HCT116 (cell line): ENCODE results near the gene IL36B. TPM values are rescaled to one million over a fixed set of nuclear protein-coding genes. Genes with fewer than 3 reads are reported as not detected.

ENCODE experiments used
- ATAC-seq: fragments of 200-7000 bp; cut with Tn5 transposase; 2 replicates; pipeline ENCODE4 v1.9.1; 2020; ENCODE audit warnings: mild to moderate bottlenecking, moderate library complexity
- BruUV-seq: library from RNA; stranded (reverse); fragments of 400-500 nt; replicated peaks from 2 replicates; lab custom pipeline; 2021; lab: Mats Ljungman, UMichigan
- CTCF ChIA-PET: fragments of 300-600 bp; sonication (Branson Sonifier 250); formaldehyde crosslinking; loops from one replicate; lab custom pipeline; 2021; ENCODE audit warnings: antibody characterized with exemption; lab: Charles Lee
- POLR2A ChIA-PET: fragments of 300-600, 350-600 bp; sonication (Branson Sonifier 250); formaldehyde crosslinking; loops from one replicate; lab custom pipeline; 2021; ENCODE audit warnings: antibody characterized with exemption; lab: Charles Lee
- RAD21 ChIA-PET, 2 experiments: fragments of 300-600 bp; sonication (Branson Sonifier 250); formaldehyde crosslinking; loops; one replicate each; lab custom pipeline; 2023; ENCODE audit warnings: low total read pairs in 2 of 2; ENCODE audit not compliant: uncharacterized antibody in 2 of 2, unreplicated experiment in 2 of 2, low non-redundant PET in 1 of 2; lab: Charles Lee
- DNase-seq: peaks from one replicate; pipeline ENCODE4 v3.0.0-alpha.2; 2010; ENCODE audit warnings: low read depth, low spot score
- H2AFZ ChIP-seq: fragments of 200-600 bp; shearing (Covaris generic), sonication (generic); 2 replicates; pipeline ENCODE4 v1.6.1; 2017; ENCODE audit warnings: low read depth, mixed run types, mixed read lengths, antibody characterized with exemption, low read length; ENCODE audit not compliant: poor library complexity, severe bottlenecking
- H3K27ac ChIP-seq: 2 replicates; pipeline ENCODE4 v1.5.1; 2012; ENCODE audit warnings: low read depth, low read length
- H3K27me3 ChIP-seq: fragments of 200-600 bp; sonication (generic); 2 replicates; pipeline ENCODE4 v1.6.1; 2016; ENCODE audit warnings: mixed run types, low read length, mixed read lengths; ENCODE audit not compliant: insufficient read depth
- H3K36me3 ChIP-seq, 2 experiments: fragments of 200-500 bp in 1 of 2; fragments of 200-600 bp in 1 of 2; sonication (Bioruptor generic) in 1 of 2; sonication (generic) in 1 of 2; 2 replicates each; pipeline versions ENCODE4 v1.5.1 to v1.6.1; 2014 to 2016; ENCODE audit warnings: low read length in 2 of 2, inconsistent platforms in 1 of 2, mixed read lengths in 1 of 2, mixed run types in 1 of 2; ENCODE audit not compliant: insufficient read depth in 2 of 2, control insufficient read depth in 1 of 2
- H3K4me1 ChIP-seq, 2 experiments: fragments of 200-600 bp in 1 of 2; sonication (generic) in 1 of 2; 2 replicates each; pipeline versions ENCODE4 v1.5.1 to v1.6.1; 2012 to 2017; ENCODE audit warnings: low read length in 2 of 2, inconsistent platforms in 1 of 2, mild to moderate bottlenecking in 1 of 2, mixed read lengths in 1 of 2, mixed run types in 1 of 2, moderate library complexity in 1 of 2; ENCODE audit not compliant: insufficient read depth in 2 of 2, control insufficient read depth in 1 of 2
- H3K4me2 ChIP-seq: fragments of 200-600 bp; sonication (generic); 2 replicates; pipeline ENCODE4 v1.6.1; 2017; ENCODE audit warnings: mixed run types, low read length, mixed read lengths
- H3K4me3 ChIP-seq, 2 experiments: fragments of 200-600 bp in 1 of 2; sonication (generic) in 1 of 2; replicated peaks in 1 of 2; 2 replicates each; pipeline ENCODE4 v1.5.1; 2011 to 2016; ENCODE audit warnings: low read length in 2 of 2, control low read depth in 1 of 2, low read depth in 1 of 2, mild to moderate bottlenecking in 1 of 2, mixed read lengths in 1 of 2, mixed run types in 1 of 2
- H3K79me2 ChIP-seq: fragments of 200-600 bp; sonication (generic); 2 replicates; pipeline ENCODE4 v1.6.1; 2017; ENCODE audit warnings: mild to moderate bottlenecking, mixed run types, low read length, moderate library complexity, mixed read lengths; ENCODE audit not compliant: insufficient read depth
- H3K9ac ChIP-seq: fragments of 200-600 bp; sonication (generic); 2 replicates; pipeline ENCODE4 v1.6.1; 2016; ENCODE audit warnings: low read length, mixed read lengths
- H3K9me2 ChIP-seq: fragments of 200-600 bp; sonication (generic), shearing (Covaris generic); 2 replicates; pipeline ENCODE4 v1.6.1; 2017; ENCODE audit warnings: mixed run types, mild to moderate bottlenecking, moderate library complexity; ENCODE audit not compliant: insufficient read depth
- H3K9me3 ChIP-seq, 2 experiments: fragments of 200-500 bp in 1 of 2; fragments of 200-600 bp in 1 of 2; sonication (Bioruptor generic) in 1 of 2; sonication (generic) in 1 of 2; 2 replicates each; pipeline ENCODE4 v1.6.1; 2014 to 2017; ENCODE audit warnings: low read length in 2 of 2, mixed read lengths in 2 of 2, inconsistent platforms in 1 of 2, low read depth in 1 of 2, mild to moderate bottlenecking in 1 of 2, mixed run types in 1 of 2, moderate library complexity in 1 of 2; ENCODE audit not compliant: control insufficient read depth in 1 of 2, insufficient read depth in 1 of 2
- H4K20me1 ChIP-seq: fragments of 200-600 bp; sonication (generic), shearing (Covaris generic); 2 replicates; pipeline ENCODE4 v1.6.1; 2017; ENCODE audit warnings: mixed run types, mild to moderate bottlenecking, moderate library complexity; ENCODE audit not compliant: insufficient read depth
- CBX3 ChIP-seq: IDR thresholded peaks from 2 replicates; pipeline ENCODE4 v1.6.1; 2012; ENCODE audit warnings: low read depth
- CEBPB ChIP-seq: IDR thresholded peaks from 2 replicates; pipeline ENCODE4 v1.6.1; 2012; ENCODE audit warnings: low read depth
- EGR1 ChIP-seq: IDR thresholded peaks from 2 replicates; pipeline ENCODE4 v1.6.1; 2012; ENCODE audit warnings: low read depth
- ELF1 ChIP-seq: IDR thresholded peaks from 2 replicates; pipeline ENCODE4 v1.6.1; 2012; ENCODE audit warnings: low read depth, borderline replicate concordance
- EZH2 ChIP-seq: fragments of 200-600 bp; sonication (generic); IDR thresholded peaks from 2 replicates; pipeline ENCODE4 v1.6.1; 2017; ENCODE audit warnings: antibody characterized with exemption, mixed run types
- EZH2phosphoT487 ChIP-seq: fragments of 200-600 bp; IDR thresholded peaks from 2 replicates; pipeline ENCODE4 v1.6.1; 2018; ENCODE audit warnings: antibody characterized with exemption, borderline replicate concordance
- FOSL1 ChIP-seq: IDR thresholded peaks from 2 replicates; pipeline ENCODE4 v1.6.1; 2012; ENCODE audit warnings: low read depth
- JUND ChIP-seq: IDR thresholded peaks from 2 replicates; pipeline ENCODE4 v1.6.1; 2012
- POLR2A ChIP-seq: IDR thresholded peaks from 2 replicates; pipeline ENCODE4 v1.7.0; 2011; ENCODE audit warnings: borderline replicate concordance; ENCODE audit not compliant: insufficient read depth, insufficient read length; ENCODE audit errors: extremely low read depth
- SIN3A ChIP-seq: IDR thresholded peaks from 2 replicates; pipeline ENCODE4 v1.6.1; 2012; ENCODE audit warnings: low read depth
- TCF7L2 ChIP-seq: IDR thresholded peaks from 2 replicates; pipeline ENCODE4 v1.7.0; 2011; ENCODE audit warnings: borderline replicate concordance, inconsistent platforms; ENCODE audit not compliant: insufficient read depth, insufficient read length; ENCODE audit errors: extremely low read depth
- ZFX ChIP-seq: fragments of 450-650 bp; IDR thresholded peaks from 2 replicates; pipeline ENCODE4 v1.6.1; 2017
- ZNF274 ChIP-seq: fragments of 200-500 bp; sonication (Bioruptor generic); IDR thresholded peaks from 2 replicates; pipeline ENCODE4 v1.6.1; 2014; ENCODE audit warnings: mild to moderate bottlenecking, low read depth, low read length, inconsistent platforms
- intact Hi-C: fragments of 100-400 bp; cut with micrococcal nuclease; formaldehyde crosslinking; loops from 2 replicates; pipeline ENCODE4 v1.10.0; 2022
- total RNA-seq: library from RNA; stranded (reverse); gene quantifications from one replicate; pipeline ENCODE4 v1.2.1, GENCODE V29; 2021; ENCODE audit not compliant: unreplicated experiment
- TF ChIP-seq, protein P1 (sequence below): IDR thresholded peaks from 2 replicates; pipeline ENCODE4 v1.6.1; 2012
- TF ChIP-seq, protein P2 (sequence below), 3 experiments: fragments of 200-600 bp in 1 of 3; sonication (generic) in 1 of 3; IDR thresholded peaks in 2 of 3; conservative IDR thresholded peaks in 1 of 3; 2 replicates each; pipeline ENCODE4 v1.5.1; 2012 to 2017; ENCODE audit warnings: low read depth in 2 of 3, low read length in 2 of 3, antibody characterized with exemption in 1 of 3, borderline replicate concordance in 1 of 3, control low read depth in 1 of 3, mild to moderate bottlenecking in 1 of 3, mixed read lengths in 1 of 3, mixed run types in 1 of 3, moderate library complexity in 1 of 3; ENCODE audit not compliant: insufficient read depth in 1 of 3
- TF ChIP-seq, protein P3 (sequence below): IDR thresholded peaks from 2 replicates; pipeline ENCODE4 v1.6.1; 2012; ENCODE audit warnings: low read depth
- TF ChIP-seq, protein P4 (sequence below): IDR thresholded peaks from 2 replicates; pipeline ENCODE4 v1.6.1; 2011; ENCODE audit warnings: mild to moderate bottlenecking, low read length, moderate library complexity; ENCODE audit not compliant: insufficient replicate concordance; ENCODE audit errors: extremely low read depth

IL36B gene
- total RNA-seq, 1 experiment from 2014 or later = not detected

DNA sequence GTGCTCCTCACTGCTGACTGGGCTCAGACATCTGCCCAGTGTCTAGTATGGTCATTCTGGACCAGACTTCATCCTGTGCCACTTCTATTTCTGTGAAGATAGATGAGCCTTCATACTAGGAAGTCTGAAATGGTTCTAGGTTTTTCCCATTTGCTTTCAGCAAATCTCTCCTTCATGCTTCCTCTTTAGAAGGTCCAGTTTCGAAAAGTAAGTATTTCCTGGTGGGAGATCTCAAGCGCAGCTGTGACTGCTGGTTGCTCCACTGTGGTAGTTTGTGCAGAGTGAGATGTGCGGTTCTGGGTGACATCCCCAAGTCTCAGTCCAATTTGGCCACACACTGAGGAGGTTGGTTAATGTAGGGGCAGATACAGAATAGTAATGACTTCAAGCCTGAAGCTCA is 14.4 kb downstream of the IL36B start:
- no peak overlapping the region for H3K4me2 ChIP-seq
- no peaks in the 10 kb centered on the region for H3K79me2 ChIP-seq
- CTCF ChIA-PET = no interaction called here
- no peaks in the 10 kb centered on the region for H3K36me3 ChIP-seq
- no peak overlapping the region for H3K27ac ChIP-seq
- H3K4me1 ChIP-seq = no peaks in the 10 kb centered on the region
- no peaks in the 10 kb centered on the region for H3K9me2 ChIP-seq
- peaks cover 7% of the 10 kb centered on the region; the same call in 1 of the 2 replicates for H3K27me3 ChIP-seq
- no TSS peak for BruUV-seq
- intact Hi-C loops = no loop called here
- POLR2A ChIA-PET = no interaction called here
- DNase-seq (no peak), ATAC-seq (no peak)
- no peak for TF ChIP-seq ZFX
- no peak for TF ChIP-seq ELF1
- TF ChIP-seq, protein P1, sequence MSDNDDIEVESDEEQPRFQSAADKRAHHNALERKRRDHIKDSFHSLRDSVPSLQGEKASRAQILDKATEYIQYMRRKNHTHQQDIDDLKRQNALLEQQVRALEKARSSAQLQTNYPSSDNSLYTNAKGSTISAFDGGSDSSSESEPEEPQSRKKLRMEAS = no peak
- TF ChIP-seq EGR1 = no peak
- no peak for TF ChIP-seq SIN3A
- TF ChIP-seq JUND = no peak
- no peak for TF ChIP-seq FOSL1
- TF ChIP-seq TCF7L2 = no peak
- no peak for TF ChIP-seq EZH2phosphoT487
- TF ChIP-seq CEBPB = no peak
- TF ChIP-seq, protein P2, sequence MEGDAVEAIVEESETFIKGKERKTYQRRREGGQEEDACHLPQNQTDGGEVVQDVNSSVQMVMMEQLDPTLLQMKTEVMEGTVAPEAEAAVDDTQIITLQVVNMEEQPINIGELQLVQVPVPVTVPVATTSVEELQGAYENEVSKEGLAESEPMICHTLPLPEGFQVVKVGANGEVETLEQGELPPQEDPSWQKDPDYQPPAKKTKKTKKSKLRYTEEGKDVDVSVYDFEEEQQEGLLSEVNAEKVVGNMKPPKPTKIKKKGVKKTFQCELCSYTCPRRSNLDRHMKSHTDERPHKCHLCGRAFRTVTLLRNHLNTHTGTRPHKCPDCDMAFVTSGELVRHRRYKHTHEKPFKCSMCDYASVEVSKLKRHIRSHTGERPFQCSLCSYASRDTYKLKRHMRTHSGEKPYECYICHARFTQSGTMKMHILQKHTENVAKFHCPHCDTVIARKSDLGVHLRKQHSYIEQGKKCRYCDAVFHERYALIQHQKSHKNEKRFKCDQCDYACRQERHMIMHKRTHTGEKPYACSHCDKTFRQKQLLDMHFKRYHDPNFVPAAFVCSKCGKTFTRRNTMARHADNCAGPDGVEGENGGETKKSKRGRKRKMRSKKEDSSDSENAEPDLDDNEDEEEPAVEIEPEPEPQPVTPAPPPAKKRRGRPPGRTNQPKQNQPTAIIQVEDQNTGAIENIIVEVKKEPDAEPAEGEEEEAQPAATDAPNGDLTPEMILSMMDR (IDR thresholded peaks at IDR 0.05 in 2 of 3, conservative IDR thresholded peaks at IDR 0.05 in 1 of 3; ENCODE audit: borderline replicate concordance in 1 of 3, insufficient read depth in 1 of 3, low read depth in 2 of 3, low read length in 2 of 3) = no peak
- TF ChIP-seq, protein P3, sequence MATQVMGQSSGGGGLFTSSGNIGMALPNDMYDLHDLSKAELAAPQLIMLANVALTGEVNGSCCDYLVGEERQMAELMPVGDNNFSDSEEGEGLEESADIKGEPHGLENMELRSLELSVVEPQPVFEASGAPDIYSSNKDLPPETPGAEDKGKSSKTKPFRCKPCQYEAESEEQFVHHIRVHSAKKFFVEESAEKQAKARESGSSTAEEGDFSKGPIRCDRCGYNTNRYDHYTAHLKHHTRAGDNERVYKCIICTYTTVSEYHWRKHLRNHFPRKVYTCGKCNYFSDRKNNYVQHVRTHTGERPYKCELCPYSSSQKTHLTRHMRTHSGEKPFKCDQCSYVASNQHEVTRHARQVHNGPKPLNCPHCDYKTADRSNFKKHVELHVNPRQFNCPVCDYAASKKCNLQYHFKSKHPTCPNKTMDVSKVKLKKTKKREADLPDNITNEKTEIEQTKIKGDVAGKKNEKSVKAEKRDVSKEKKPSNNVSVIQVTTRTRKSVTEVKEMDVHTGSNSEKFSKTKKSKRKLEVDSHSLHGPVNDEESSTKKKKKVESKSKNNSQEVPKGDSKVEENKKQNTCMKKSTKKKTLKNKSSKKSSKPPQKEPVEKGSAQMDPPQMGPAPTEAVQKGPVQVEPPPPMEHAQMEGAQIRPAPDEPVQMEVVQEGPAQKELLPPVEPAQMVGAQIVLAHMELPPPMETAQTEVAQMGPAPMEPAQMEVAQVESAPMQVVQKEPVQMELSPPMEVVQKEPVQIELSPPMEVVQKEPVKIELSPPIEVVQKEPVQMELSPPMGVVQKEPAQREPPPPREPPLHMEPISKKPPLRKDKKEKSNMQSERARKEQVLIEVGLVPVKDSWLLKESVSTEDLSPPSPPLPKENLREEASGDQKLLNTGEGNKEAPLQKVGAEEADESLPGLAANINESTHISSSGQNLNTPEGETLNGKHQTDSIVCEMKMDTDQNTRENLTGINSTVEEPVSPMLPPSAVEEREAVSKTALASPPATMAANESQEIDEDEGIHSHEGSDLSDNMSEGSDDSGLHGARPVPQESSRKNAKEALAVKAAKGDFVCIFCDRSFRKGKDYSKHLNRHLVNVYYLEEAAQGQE = no peak
- TF ChIP-seq, protein P4, sequence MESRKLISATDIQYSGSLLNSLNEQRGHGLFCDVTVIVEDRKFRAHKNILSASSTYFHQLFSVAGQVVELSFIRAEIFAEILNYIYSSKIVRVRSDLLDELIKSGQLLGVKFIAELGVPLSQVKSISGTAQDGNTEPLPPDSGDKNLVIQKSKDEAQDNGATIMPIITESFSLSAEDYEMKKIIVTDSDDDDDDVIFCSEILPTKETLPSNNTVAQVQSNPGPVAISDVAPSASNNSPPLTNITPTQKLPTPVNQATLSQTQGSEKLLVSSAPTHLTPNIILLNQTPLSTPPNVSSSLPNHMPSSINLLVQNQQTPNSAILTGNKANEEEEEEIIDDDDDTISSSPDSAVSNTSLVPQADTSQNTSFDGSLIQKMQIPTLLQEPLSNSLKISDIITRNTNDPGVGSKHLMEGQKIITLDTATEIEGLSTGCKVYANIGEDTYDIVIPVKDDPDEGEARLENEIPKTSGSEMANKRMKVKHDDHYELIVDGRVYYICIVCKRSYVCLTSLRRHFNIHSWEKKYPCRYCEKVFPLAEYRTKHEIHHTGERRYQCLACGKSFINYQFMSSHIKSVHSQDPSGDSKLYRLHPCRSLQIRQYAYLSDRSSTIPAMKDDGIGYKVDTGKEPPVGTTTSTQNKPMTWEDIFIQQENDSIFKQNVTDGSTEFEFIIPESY = no peak
- TF ChIP-seq ZNF274 = no peak
- no peak for TF ChIP-seq POLR2A
- TF ChIP-seq CBX3 = no peak
- no peak for TF ChIP-seq EZH2
- RAD21 ChIA-PET = no interaction called here
- H2AFZ ChIP-seq = no peak overlapping the region
- no peak overlapping the region for H3K4me3 ChIP-seq
- no peaks in the 10 kb centered on the region; the same call in 1 of the 2 replicates for H4K20me1 ChIP-seq
- H3K9ac ChIP-seq = no peak overlapping the region
- H3K9me3 ChIP-seq = no peaks in the 10 kb centered on the region
